Measurements from ENCODE around the gene DMBT1.

Gene DMBT1

GRCh38 chr10:122639801-122640200 is 79.2 kb downstream of the DMBT1 start:
- Mint-ChIP-seq H3K9me3 (no peaks in the 10 kb centered on the region), H3K4me1 (ENCODE audit: low read depth) (no peaks in the 10 kb centered on the region), H3K27ac (no peak overlapping the region), H3K36me3 (ENCODE audit: low read depth) (no peaks in the 10 kb centered on the region), H3K27me3 (peaks cover under 1% of the 10 kb centered on the region), H3K4me3 (no peak overlapping the region)

DNA sequence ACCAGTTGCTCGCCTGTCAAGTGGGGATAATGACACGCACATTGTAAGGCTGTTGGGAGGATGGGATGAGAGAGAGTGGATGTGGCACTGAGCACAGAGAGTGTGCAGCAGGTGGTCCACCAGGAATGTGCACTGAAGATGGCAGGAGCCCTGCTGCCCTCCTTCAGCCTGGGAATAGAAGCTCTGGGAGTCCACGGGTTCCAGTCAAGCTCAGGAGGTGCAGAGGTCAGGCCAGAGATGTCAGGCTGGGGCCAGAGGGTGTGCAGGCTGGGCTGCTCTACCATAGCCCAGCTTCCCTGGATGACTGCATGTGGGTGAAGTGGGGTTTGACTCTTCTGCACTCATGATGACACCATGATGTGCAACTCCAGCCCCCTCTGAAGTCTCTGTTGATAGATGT is 80.4 kb downstream of the DMBT1 start:
- no peaks in the 10 kb centered on the region for H3K4me1 Mint-ChIP-seq (ENCODE audit: low read depth)

DNA sequence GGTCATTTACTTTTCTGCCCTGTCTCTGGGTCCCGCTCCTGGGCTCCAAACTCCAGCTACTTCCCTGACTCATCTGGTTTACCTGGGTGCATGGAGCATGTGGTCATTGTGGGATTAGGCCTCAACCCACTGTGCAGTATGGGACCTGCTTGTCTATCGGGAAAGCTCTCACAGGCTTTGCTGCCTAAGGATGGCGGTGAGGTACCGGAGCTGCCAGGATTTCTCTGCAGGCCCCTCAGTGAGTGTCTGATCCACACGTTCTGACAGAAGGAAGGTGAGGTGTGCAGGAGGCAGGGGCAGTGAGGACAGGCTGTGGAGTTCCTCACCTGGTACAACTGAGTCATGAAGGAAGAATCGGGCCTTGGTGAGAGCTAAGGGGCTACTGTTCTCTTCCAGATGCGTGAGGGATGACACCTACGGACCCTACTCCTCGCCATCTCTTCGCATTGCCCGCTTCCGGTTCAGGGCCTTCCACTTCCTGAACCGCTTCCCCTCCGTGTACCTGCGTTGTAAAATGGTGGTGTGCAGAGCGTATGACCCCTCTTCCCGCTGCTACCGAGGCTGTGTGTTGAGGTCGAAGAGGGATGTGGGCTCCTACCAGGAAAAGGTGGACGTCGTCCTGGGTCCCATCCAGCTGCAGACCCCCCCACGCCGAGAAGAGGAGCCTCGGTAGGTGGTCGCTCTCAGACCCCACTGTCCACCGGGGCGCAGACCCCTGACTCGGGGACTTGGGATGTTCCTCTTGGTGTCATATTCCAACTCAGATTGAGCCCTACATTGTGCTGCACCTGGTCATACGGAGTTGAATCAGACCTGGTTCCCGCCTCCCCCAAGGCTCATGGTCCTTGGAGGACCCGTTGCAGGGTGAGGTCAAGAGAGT is 82.4 kb downstream of the DMBT1 start:
- Mint-ChIP-seq H3K36me3 (ENCODE audit: low read depth) (no peaks in the 10 kb centered on the region), H3K27me3 (peaks cover 3% of the 10 kb centered on the region), H3K9me3 (no peaks in the 10 kb centered on the region), H3K27ac (no peak overlapping the region), H3K4me3 (no peak overlapping the region), H3K4me1 (ENCODE audit: low read depth) (no peaks in the 10 kb centered on the region)

More for the DNA sequence above, 80.4 kb downstream of the DMBT1 start:
- no peaks in the 10 kb centered on the region for H3K9me3 Mint-ChIP-seq
- H3K36me3 Mint-ChIP-seq (ENCODE audit: low read depth): no peaks in the 10 kb centered on the region
- peaks cover 3% of the 10 kb centered on the region for H3K27me3 Mint-ChIP-seq
- H3K4me3 Mint-ChIP-seq: no peak overlapping the region
- H3K27ac Mint-ChIP-seq: no peak overlapping the region

DNA sequence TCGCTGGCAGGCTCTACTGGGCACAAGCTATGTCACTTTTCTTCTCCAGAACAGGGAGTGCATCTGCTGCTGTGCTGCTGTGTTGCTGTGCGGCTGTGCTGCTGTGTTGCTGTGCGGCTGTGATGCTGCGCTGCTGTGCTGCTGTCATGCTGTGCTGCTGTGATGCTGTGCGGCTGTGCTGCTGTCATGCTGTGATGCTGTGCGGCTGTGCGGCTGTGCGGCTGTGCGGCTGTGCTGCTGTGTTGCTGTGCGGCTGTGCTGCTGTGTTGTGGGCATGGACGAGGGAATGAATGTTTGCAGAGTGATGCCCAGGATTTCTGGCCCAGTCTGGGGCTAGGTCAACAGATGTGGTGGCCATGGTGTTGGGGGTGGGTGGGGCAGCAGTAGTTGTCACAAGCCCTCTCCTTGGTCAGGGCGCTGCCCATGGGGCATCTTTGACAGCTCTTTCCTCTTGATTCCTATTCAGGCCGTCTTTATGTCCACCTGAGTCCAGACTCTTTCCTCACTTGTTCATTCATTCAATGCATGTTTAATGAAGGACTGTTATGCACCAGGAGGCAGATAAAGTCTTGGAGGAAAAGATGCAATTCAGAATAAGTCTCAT is 83.5 kb downstream of the DMBT1 start:
- no peak overlapping the region for H3K27ac Mint-ChIP-seq
- H3K9me3 Mint-ChIP-seq: no peaks in the 10 kb centered on the region
- peaks cover 3% of the 10 kb centered on the region for H3K27me3 Mint-ChIP-seq
- H3K4me3 Mint-ChIP-seq: no peak overlapping the region
- H3K4me1 Mint-ChIP-seq (ENCODE audit: low read depth): no peaks in the 10 kb centered on the region
- H3K36me3 Mint-ChIP-seq (ENCODE audit: low read depth): no peaks in the 10 kb centered on the region

DNA sequence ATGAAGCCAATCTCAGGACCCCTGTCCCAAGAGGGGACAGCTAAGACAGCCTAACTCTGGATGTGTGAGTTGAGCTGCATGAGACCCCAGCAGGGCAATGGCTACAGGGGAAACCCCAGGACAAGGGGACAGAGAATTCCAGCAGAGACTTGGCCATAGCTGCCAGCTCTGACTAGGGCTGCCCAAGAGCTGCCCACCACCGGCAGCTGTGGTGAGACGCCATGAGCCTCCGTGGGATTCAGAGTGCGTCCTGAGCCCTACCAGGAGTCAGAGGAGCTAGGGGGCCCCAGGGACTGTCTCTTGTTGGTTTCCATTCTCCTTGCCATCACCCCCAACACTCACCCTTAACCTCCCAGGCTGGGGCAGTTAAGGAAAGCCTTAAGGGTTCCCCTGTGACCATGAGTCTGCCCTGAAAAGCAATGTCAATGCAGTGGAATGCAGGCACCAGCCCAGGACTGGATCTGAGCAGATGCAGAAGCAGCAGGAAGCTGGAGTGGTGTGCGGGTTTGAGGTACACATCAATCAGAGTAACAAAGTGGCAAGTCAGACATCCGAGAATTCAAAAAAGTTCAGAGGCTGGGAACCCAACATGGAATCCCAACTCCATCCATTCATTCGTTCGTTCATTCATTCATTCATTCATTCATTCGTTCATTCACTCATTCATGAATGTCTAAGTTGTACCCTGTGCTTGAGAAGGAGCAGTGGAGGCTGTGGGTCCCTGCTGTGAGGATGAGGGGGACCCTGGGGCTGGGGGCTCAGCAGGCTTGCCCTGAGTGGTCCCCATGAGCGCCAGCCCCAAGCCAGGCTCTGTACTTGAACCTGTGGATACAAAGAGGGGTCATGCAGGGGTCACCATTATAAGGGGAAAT is 86.2 kb downstream of the DMBT1 start:
- Mint-ChIP-seq H3K27me3 (peaks cover 14% of the 10 kb centered on the region), H3K4me3 (no peak overlapping the region), H3K4me1 (ENCODE audit: low read depth) (no peaks in the 10 kb centered on the region), H3K9me3 (peaks cover under 1% of the 10 kb centered on the region), H3K36me3 (ENCODE audit: low read depth) (no peaks in the 10 kb centered on the region), H3K27ac (no peak overlapping the region)

- Mint-ChIP-seq H3K4me1 (ENCODE audit: low read depth) (no peaks in the 10 kb centered on the region), H3K9me3 (peaks cover 4% of the 10 kb centered on the region), H3K27ac (no peak overlapping the region), H3K4me3 (no peak overlapping the region), H3K36me3 (ENCODE audit: low read depth) (no peaks in the 10 kb centered on the region), H3K27me3 (peaks cover 20% of the 10 kb centered on the region)
Measured at GRCh38 chr10:122647383-122647968, 86.9 kb downstream of the DMBT1 start.

DNA sequence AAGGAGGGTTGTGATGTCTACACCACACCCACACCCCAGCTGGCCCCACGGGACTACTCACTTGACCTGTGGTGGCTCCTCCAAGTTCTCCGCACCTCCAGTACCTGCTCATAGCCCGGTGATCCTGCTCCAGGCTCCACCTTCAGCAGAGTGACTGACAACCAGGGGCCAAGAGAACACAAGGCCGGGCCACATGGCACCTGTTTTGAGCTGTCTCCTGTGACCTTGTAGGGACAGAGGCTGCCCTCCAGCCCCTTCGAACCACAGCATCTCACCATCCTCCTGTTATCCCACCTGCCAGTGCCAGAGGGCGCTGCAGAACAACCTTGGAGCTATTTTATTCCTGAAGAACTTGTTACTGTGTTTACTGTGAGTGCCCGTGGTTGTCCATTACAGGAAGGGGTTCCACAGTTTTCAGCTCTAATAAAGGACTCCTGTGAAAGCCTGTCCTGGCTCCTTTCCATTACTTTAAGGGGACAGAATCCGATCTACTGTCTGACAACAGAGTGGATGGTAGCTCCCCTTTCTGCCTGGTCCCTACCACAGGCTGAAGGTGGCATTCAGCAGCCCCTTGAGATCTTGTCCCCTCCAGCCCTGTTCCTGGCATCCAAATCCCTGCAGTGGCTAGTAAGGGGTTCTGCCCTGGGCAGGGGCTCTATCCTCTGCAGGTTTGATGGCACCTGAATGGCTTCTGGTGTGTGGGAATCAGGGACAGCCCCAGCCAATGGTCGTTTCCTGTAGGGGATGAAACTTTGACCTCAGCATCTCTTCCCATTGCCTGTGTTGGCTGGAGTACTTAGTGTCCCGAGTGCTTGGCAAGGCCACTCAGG is 88.3 kb downstream of the DMBT1 start:
- Mint-ChIP-seq H3K4me1 (ENCODE audit: low read depth) (no peaks in the 10 kb centered on the region), H3K4me3 (no peak overlapping the region), H3K9me3 (peaks cover 4% of the 10 kb centered on the region), H3K36me3 (ENCODE audit: low read depth) (no peaks in the 10 kb centered on the region), H3K27me3 (peaks cover 27% of the 10 kb centered on the region), H3K27ac (no peak overlapping the region)

DNA sequence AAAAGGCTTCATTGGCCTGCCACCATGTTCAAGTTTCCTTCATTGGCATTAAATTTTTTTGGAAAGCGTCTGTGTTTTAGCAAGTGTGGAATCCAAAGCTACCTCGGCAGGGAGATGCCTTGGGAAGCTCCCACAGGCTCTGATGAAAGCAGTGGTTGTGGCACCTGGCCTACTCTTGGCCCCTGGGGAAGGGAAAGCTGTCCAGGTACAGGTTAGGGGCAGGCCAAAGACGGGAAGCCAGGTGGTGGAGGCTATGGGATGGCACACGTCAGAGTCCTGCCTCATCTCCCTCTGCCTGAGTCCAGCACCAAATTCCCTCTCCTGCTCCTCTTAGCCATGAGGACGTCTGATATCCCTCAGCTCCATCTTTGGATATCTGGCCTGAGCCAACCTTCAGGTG is 89.3 kb downstream of the DMBT1 start:
- H3K36me3 Mint-ChIP-seq (ENCODE audit: low read depth): no peaks in the 10 kb centered on the region
- H3K4me1 Mint-ChIP-seq (ENCODE audit: low read depth): no peaks in the 10 kb centered on the region
- no peak overlapping the region for H3K27ac Mint-ChIP-seq
- H3K27me3 Mint-ChIP-seq: peaks cover 26% of the 10 kb centered on the region
- no peak overlapping the region for H3K4me3 Mint-ChIP-seq
- peaks cover 4% of the 10 kb centered on the region for H3K9me3 Mint-ChIP-seq

DNA sequence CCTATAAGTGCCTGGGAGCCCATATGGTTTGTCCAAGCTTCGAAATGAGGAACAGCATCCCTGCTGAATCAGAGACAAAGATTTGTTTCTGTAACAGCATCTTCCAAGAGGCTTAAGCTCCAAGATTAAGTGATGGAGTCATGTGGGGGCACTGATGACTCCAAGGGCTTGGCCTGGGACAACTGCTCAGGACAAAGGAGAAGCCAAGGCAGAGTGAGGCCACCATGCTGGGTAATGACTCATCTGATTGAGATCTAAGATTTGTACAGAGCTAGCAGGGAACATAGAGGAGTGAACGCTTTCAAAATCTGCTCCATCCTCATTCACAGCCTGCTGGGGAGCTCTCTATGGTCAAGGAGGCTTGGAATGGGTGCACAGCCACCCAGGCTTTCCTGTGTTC is 89.8 kb downstream of the DMBT1 start:
- no peaks in the 10 kb centered on the region for H3K4me1 Mint-ChIP-seq (ENCODE audit: low read depth)
- H3K27ac Mint-ChIP-seq: no peak overlapping the region
- peaks cover 24% of the 10 kb centered on the region for H3K27me3 Mint-ChIP-seq
- no peaks in the 10 kb centered on the region for H3K36me3 Mint-ChIP-seq (ENCODE audit: low read depth)
- no peak overlapping the region for H3K4me3 Mint-ChIP-seq
- peaks cover 4% of the 10 kb centered on the region for H3K9me3 Mint-ChIP-seq

DNA sequence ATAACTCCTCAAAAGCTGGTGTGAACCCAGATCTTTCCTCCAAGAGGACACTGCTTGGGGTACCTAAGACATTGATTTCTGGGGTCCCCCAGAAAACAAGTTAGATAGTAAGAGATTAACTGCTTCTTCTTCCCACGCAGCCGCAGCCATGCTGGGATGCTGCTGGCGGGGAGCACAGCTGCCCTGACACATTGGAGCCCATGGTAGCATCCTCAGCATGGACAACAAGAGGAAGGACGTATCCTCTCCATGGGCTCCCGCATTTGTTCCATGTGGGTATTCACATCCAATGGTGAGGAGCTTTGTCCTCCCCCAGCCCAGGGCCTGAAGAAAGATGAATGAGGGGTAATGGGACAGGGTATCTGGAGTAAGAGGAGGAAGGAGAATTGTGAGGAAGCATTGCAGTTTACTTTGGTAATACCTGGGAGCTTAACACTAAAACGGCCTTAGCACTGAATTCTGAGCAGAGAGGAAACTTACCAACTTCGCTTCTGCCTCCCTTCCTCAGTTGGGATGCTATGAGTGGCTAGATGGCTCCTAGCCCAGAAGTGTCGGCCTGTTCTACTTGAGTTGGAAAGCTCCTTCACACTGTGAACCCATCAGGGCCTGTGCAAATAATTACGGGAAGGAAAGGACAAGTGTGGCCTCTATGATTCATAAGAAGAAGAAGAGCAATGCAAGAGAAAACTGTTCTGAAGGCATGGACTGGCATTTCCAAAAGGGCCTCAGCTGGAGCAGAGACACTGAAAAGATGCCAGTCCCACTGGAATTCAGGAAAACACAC is 95.2 kb downstream of the DMBT1 start:
- Mint-ChIP-seq H3K36me3 (ENCODE audit: low read depth) (no peaks in the 10 kb centered on the region), H3K9me3 (peaks cover 4% of the 10 kb centered on the region), H3K27me3 (peaks cover 20% of the 10 kb centered on the region), H3K27ac (no peak overlapping the region), H3K4me3 (no peak overlapping the region), H3K4me1 (ENCODE audit: low read depth) (no peaks in the 10 kb centered on the region)

GRCh38 chr10:122656308-122656705 is 95.8 kb downstream of the DMBT1 start:
- Mint-ChIP-seq H3K27me3 (peaks cover 16% of the 10 kb centered on the region), H3K27ac (no peak overlapping the region), H3K4me3 (no peak overlapping the region), H3K9me3 (peaks cover 4% of the 10 kb centered on the region), H3K36me3 (ENCODE audit: low read depth) (no peaks in the 10 kb centered on the region), H3K4me1 (ENCODE audit: low read depth) (no peaks in the 10 kb centered on the region)

DNA sequence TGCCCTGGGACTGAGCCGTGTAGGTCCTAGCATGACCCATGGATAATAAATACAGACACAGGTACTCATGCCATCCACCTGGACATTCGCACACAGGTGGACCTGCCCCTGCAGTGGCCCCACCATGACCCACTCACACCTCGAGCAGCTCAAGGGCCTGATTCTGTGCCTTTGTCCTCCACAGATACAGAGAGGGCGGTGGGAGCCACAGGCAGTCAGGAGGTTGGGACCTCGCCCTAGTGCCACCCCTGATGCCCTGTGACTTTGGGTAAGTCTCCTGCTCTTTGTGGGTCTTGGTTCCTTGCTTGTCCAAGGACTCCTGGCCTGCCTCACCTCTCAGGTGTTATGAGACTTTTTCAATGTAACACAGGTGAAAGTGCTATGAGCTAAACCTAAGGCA is 96.2 kb downstream of the DMBT1 start:
- H3K36me3 Mint-ChIP-seq (ENCODE audit: low read depth): no peaks in the 10 kb centered on the region
- peaks cover 4% of the 10 kb centered on the region for H3K9me3 Mint-ChIP-seq
- no peak overlapping the region for H3K4me3 Mint-ChIP-seq
- peaks cover 13% of the 10 kb centered on the region for H3K27me3 Mint-ChIP-seq
- no peaks in the 10 kb centered on the region for H3K4me1 Mint-ChIP-seq (ENCODE audit: low read depth)
- H3K27ac Mint-ChIP-seq: no peak overlapping the region

DNA sequence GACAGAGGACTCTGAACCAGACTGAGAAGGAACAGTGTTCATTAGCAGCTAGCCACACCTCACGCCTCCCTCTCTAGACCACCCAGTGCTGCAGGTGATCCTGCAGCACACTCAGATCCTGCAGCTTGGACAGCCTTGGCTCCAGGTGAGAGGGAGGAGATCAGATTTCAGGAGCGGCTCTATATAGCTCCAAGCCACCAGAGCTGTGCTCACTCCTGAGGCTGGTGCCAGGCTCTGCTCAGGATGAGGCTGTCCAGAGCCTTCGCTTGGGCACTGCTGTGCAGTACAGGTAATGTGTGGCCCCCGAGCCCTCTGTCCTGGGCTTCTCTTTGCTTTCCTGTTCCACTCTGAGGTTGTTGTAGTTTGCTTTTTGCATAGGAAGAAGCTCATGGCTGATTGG is 96.7 kb downstream of the DMBT1 start:
- H3K27ac Mint-ChIP-seq: no peak overlapping the region
- H3K9me3 Mint-ChIP-seq: no peaks in the 10 kb centered on the region
- H3K27me3 Mint-ChIP-seq: peaks cover 9% of the 10 kb centered on the region

More for the DNA sequence above, 96.7 kb downstream of the DMBT1 start:
- Mint-ChIP-seq H3K4me3 (no peak overlapping the region), H3K36me3 (ENCODE audit: low read depth) (no peaks in the 10 kb centered on the region), H3K4me1 (ENCODE audit: low read depth) (no peaks in the 10 kb centered on the region)

Data from stimulated activated naive CD8-positive, alpha-beta T cell treated with anti-CD3 and anti-CD28 coated beads, Interleukin-15, Interleukin-2, amounts not matched to agents 100 ng/mL and 50 ng/mL, for 24 hours (primary cell).